H1 (cell line): Measurements from ENCODE around the gene RBM38. TPM values are rescaled to one million over a fixed set of nuclear protein-coding genes. Genes with fewer than 3 reads are reported as not detected.

Experiments
- CTCF ChIA-PET: fragments of 300-600 bp; sonication (Branson Sonifier 250); formaldehyde crosslinking; loops from one replicate; lab custom pipeline; 2021; ENCODE audit not compliant: partially characterized antibody; lab: Charles Lee
- POLR2A ChIA-PET: fragments of 300-600 bp; sonication (Branson Sonifier 250); formaldehyde crosslinking; loops from one replicate; lab custom pipeline; 2021; ENCODE audit warnings: inconsistent platforms; ENCODE audit not compliant: partially characterized antibody; lab: Charles Lee
- DNase-seq, 2 experiments: peaks; one replicate each; pipeline versions ENCODE4 v3.0.0 to v3.0.0-alpha.2; 2010 to 2022; ENCODE audit warnings: low spot score in 2 of 2, low read depth in 1 of 2, mixed read lengths in 1 of 2
- FAIRE-seq: peaks from 2 replicates; lab custom pipeline; 2011; peaks lifted over from hg19 to GRCh38; lab: Jason Lieb, UNC
- H2AFZ ChIP-seq: 2 replicates; pipeline ENCODE4 v1.8.1; 2012; ENCODE audit warnings: low read length, inconsistent platforms
- H2AK5ac ChIP-seq: 2 replicates; pipeline ENCODE4 v1.6.1; 2013; ENCODE audit warnings: low read depth, low read length
- H2BK120ac ChIP-seq: replicated peaks from 2 replicates; pipeline ENCODE3; 2013; ENCODE audit warnings: low read depth, low read length, inconsistent platforms
- H2BK12ac ChIP-seq: 2 replicates; pipeline ENCODE4 v1.6.1; 2013; ENCODE audit warnings: low read depth, low read length
- H2BK15ac ChIP-seq: 2 replicates; pipeline ENCODE4 v1.6.1; 2013; ENCODE audit warnings: low read length
- H2BK20ac ChIP-seq: 2 replicates; pipeline ENCODE4 v1.6.1; 2013; ENCODE audit warnings: low read length
- H2BK5ac ChIP-seq: 2 replicates; pipeline ENCODE4 v1.6.1; 2013; ENCODE audit warnings: low read depth, low read length
- H3K14ac ChIP-seq: 2 replicates; pipeline ENCODE4 v1.6.1; 2013; ENCODE audit warnings: inconsistent platforms; ENCODE audit not compliant: insufficient read length
- H3K18ac ChIP-seq: 2 replicates; pipeline ENCODE4 v1.6.1; 2013; ENCODE audit warnings: low read length; ENCODE audit errors: extremely low read depth
- H3K23ac ChIP-seq: 2 replicates; pipeline ENCODE4 v1.6.1; 2013; ENCODE audit warnings: inconsistent platforms; ENCODE audit not compliant: insufficient read length
- H3K23me2 ChIP-seq: 2 replicates; pipeline ENCODE4 v1.6.1; 2013; ENCODE audit warnings: low read depth, low read length
- H3K27ac ChIP-seq: 2 replicates; pipeline ENCODE4 v1.6.1; 2011; ENCODE audit warnings: low read depth, low read length, inconsistent platforms
- H3K27me3 ChIP-seq, 4 experiments: replicated peaks in 1 of 4; 1 replicate in 1 of 4; 2 replicates in 3 of 4; pipeline versions ENCODE4 v1.6.1 to v1.8.1; 2011 to 2013; ENCODE audit warnings: low read length in 3 of 4, mild to moderate bottlenecking in 3 of 4, inconsistent platforms in 2 of 4, mixed read lengths in 2 of 4, moderate library complexity in 1 of 4; ENCODE audit not compliant: control insufficient read depth in 3 of 4, insufficient read depth in 3 of 4; ENCODE audit errors: extremely low read depth in 1 of 4
- H3K36me3 ChIP-seq, 4 experiments: 2 replicates each; pipeline versions ENCODE4 v1.6.1 to v1.8.1; 2011 to 2013; ENCODE audit warnings: mild to moderate bottlenecking in 4 of 4, low read length in 3 of 4, moderate library complexity in 2 of 4, control low read depth in 1 of 4, inconsistent platforms in 1 of 4; ENCODE audit not compliant: insufficient read depth in 4 of 4, control insufficient read depth in 2 of 4
- H3K4ac ChIP-seq: replicated peaks from 2 replicates; pipeline ENCODE3; 2013; ENCODE audit warnings: low read length, low read depth, mixed read lengths, inconsistent platforms; ENCODE audit not compliant: insufficient read length
- H3K4me1 ChIP-seq, 4 experiments: replicated peaks in 1 of 4; 1 replicate in 1 of 4; 2 replicates in 3 of 4; pipeline versions ENCODE4 v1.6.1 to v1.8.1; 2011 to 2013; ENCODE audit warnings: low read length in 3 of 4, inconsistent platforms in 2 of 4, mixed read lengths in 1 of 4; ENCODE audit not compliant: insufficient read depth in 4 of 4, control insufficient read depth in 3 of 4
- H3K4me2 ChIP-seq, 2 experiments: 2 replicates each; pipeline versions ENCODE4 v1.6.1 to v1.8.1; 2011 to 2013; ENCODE audit warnings: low read depth in 2 of 2, low read length in 2 of 2, control low read depth in 1 of 2, inconsistent platforms in 1 of 2, mild to moderate bottlenecking in 1 of 2; ENCODE audit not compliant: insufficient read depth in 1 of 2
- H3K4me3 ChIP-seq, 4 experiments: fragments of 200-600, 300-600 bp in 1 of 4; sonication (generic), shearing (Covaris generic), sonication (Bioruptor Twin) in 1 of 4; 2 replicates each; pipeline versions ENCODE4 v1.5.1 to v1.8.1; 2011 to 2016; ENCODE audit warnings: low read length in 4 of 4, low read depth in 3 of 4, control low read depth in 2 of 4, inconsistent platforms in 2 of 4, mild to moderate bottlenecking in 2 of 4, mixed read lengths in 1 of 4, moderate library complexity in 1 of 4; ENCODE audit not compliant: insufficient read depth in 2 of 4; ENCODE audit errors: extremely low read depth in 1 of 4
- H3K56ac ChIP-seq: replicated peaks from 2 replicates; pipeline ENCODE3; 2013; ENCODE audit warnings: low read depth, mild to moderate bottlenecking, mixed read lengths, low read length, inconsistent platforms; ENCODE audit not compliant: insufficient read length
- H3K79me1 ChIP-seq: 2 replicates; pipeline ENCODE4 v1.6.1; 2013; ENCODE audit warnings: low read depth, low read length, control low read depth
- H3K79me2 ChIP-seq, 2 experiments: 2 replicates each; pipeline versions ENCODE4 v1.6.1 to v1.8.1; 2012 to 2013; ENCODE audit warnings: low read length in 2 of 2, mild to moderate bottlenecking in 2 of 2, inconsistent platforms in 1 of 2; ENCODE audit not compliant: insufficient read depth in 2 of 2, control insufficient read depth in 1 of 2
- H3K9ac ChIP-seq, 4 experiments: replicated peaks in 1 of 4; 1 replicate in 1 of 4; 2 replicates in 3 of 4; pipeline versions ENCODE4 v1.6.1 to v1.8.1; 2011 to 2013; ENCODE audit warnings: low read depth in 3 of 4, low read length in 3 of 4, control low read depth in 2 of 4, mild to moderate bottlenecking in 2 of 4, moderate library complexity in 2 of 4, inconsistent platforms in 1 of 4; ENCODE audit errors: extremely low read depth in 1 of 4
- H3K9me3 ChIP-seq, 2 experiments: 2 replicates each; pipeline versions ENCODE4 v1.6.1 to v1.8.1; 2012 to 2013; ENCODE audit warnings: mild to moderate bottlenecking in 2 of 2, moderate library complexity in 2 of 2, control low read depth in 1 of 2, inconsistent platforms in 1 of 2, low read depth in 1 of 2, low read length in 1 of 2, mixed read lengths in 1 of 2; ENCODE audit not compliant: insufficient read depth in 2 of 2
- H4K20me1 ChIP-seq, 2 experiments: replicated peaks in 1 of 2; 2 replicates each; pipeline versions ENCODE3 to v1.8.1; 2011 to 2013; ENCODE audit warnings: inconsistent platforms in 2 of 2, low read length in 2 of 2, mild to moderate bottlenecking in 1 of 2; ENCODE audit not compliant: insufficient read depth in 2 of 2, control insufficient read depth in 1 of 2
- H4K5ac ChIP-seq: 2 replicates; pipeline ENCODE4 v1.6.1; 2013; ENCODE audit warnings: low read length, low read depth, mixed read lengths, inconsistent platforms; ENCODE audit not compliant: insufficient read length
- H4K8ac ChIP-seq: 2 replicates; pipeline ENCODE4 v1.8.0; 2013; ENCODE audit warnings: mild to moderate bottlenecking, moderate library complexity, low read length, inconsistent platforms; ENCODE audit not compliant: insufficient read depth; ENCODE audit errors: extremely low read depth
- H4K91ac ChIP-seq: replicated peaks from 2 replicates; pipeline ENCODE3; 2013; ENCODE audit warnings: low read length, mixed read lengths, inconsistent platforms; ENCODE audit not compliant: insufficient read length
- ASH2L ChIP-seq: fragments of 200-600, 300-600 bp; sonication (generic); IDR thresholded peaks from one replicate; pipeline ENCODE4 v1.7.1; 2017; ENCODE audit warnings: low read length
- ATF3 ChIP-seq: IDR thresholded peaks from 2 replicates; pipeline ENCODE4 v1.6.1; 2011; ENCODE audit warnings: low read depth, mild to moderate bottlenecking, low read length; ENCODE audit not compliant: insufficient read depth
- CREB1 ChIP-seq: IDR thresholded peaks from 2 replicates; pipeline ENCODE4 v1.6.1; 2012; ENCODE audit warnings: inconsistent platforms
- E2F6 ChIP-seq: IDR thresholded peaks from 2 replicates; pipeline ENCODE4 v1.6.1; 2012; ENCODE audit warnings: inconsistent platforms
- EP300 ChIP-seq, 2 experiments: IDR thresholded peaks; 1 replicate in 1 of 2; 2 replicates in 1 of 2; pipeline ENCODE4 v1.6.1; 2011 to 2012; ENCODE audit warnings: low read depth in 2 of 2, low read length in 2 of 2, mild to moderate bottlenecking in 2 of 2, borderline replicate concordance in 1 of 2, inconsistent platforms in 1 of 2, moderate library complexity in 1 of 2
- EZH2 ChIP-seq: fragments of 200-600 bp; sonication (generic); IDR thresholded peaks from 2 replicates; pipeline ENCODE4 v1.7.1; 2012; ENCODE audit warnings: low read depth, mild to moderate bottlenecking, moderate library complexity, low read length, inconsistent platforms; ENCODE audit not compliant: severe bottlenecking
- GABPA ChIP-seq: IDR thresholded peaks from 2 replicates; pipeline ENCODE4 v1.6.1; 2011; ENCODE audit warnings: mild to moderate bottlenecking, low read length, moderate library complexity, borderline replicate concordance; ENCODE audit not compliant: insufficient read depth
- JUND ChIP-seq: IDR thresholded peaks from 2 replicates; pipeline ENCODE4 v1.6.1; 2011; ENCODE audit warnings: mild to moderate bottlenecking, improper control_type of control experiment, low read length
- KDM4A ChIP-seq: IDR thresholded peaks from one replicate; pipeline ENCODE4 v1.7.1; 2012; ENCODE audit warnings: low read depth, mild to moderate bottlenecking, moderate library complexity, low read length, inconsistent platforms; ENCODE audit not compliant: severe bottlenecking
- KDM5A ChIP-seq: fragments of 200-600 bp; IDR thresholded peaks from 2 replicates; pipeline ENCODE4 v1.7.1; 2012; ENCODE audit warnings: mild to moderate bottlenecking, low read length, inconsistent platforms, mixed read lengths
- POLR2AphosphoS5 ChIP-seq: IDR thresholded peaks from 2 replicates; pipeline ENCODE4 v1.6.1; 2011; ENCODE audit warnings: low read depth, low read length
- RXRA ChIP-seq: IDR thresholded peaks from 2 replicates; pipeline ENCODE4 v1.6.1; 2011; ENCODE audit warnings: low read depth, mild to moderate bottlenecking, low read length, moderate library complexity; ENCODE audit not compliant: insufficient read depth
- SP1 ChIP-seq: IDR thresholded peaks from 2 replicates; pipeline ENCODE4 v1.6.1; 2011; ENCODE audit warnings: low read depth, low read length
- SP4 ChIP-seq: IDR thresholded peaks from 2 replicates; pipeline ENCODE4 v1.6.1; 2012; ENCODE audit warnings: low read length, inconsistent platforms
- WGBS, 2 experiments: shearing (Covaris generic) in 1 of 2; methylation state at CpG; one replicate each; pipeline versions ENCODE4 v1.1.6 to v1.1.7; 2013 to 2015; ENCODE audit warnings: low lambda C conversion rate in 2 of 2, mixed read lengths in 2 of 2, inconsistent platforms in 1 of 2, low coverage in 1 of 2, missing lambda C conversion rate in 1 of 2; ENCODE audit not compliant: insufficient replicate concordance in 2 of 2, insufficient coverage in 1 of 2, insufficient read length in 1 of 2; ENCODE audit errors: extremely low coverage in 1 of 2, missing lambda C conversion rate in 1 of 2; 5-methylcytosine and 5-hydroxymethylcytosine counted together
- polyA plus RNA-seq, 7 experiments: library from polyadenylated mRNA; depleted of rRNA in 3 of 7; stranded (reverse) in 5 of 7; unstranded in 2 of 7; fragments of >200 nt in 5 of 7; fragments of 200-250 nt in 2 of 7; gene quantifications; 1 replicate in 5 of 7; 2 replicates in 1 of 7; 4 replicates in 1 of 7; pipeline versions ENCODE4 v1.2.1 to v1.2.3, GENCODE V29; 2011 to 2013; ENCODE audit warnings: missing spikeins in 2 of 7, mixed read lengths in 2 of 7
- total RNA-seq: library from RNA; stranded (reverse); fragmentation: NEBNext Ultra II Directional; extraction: Animal tissue kit (Norgen Biotek cat#: 25700); gene quantifications from 2 replicates; pipeline ENCODE4 v1.2.1, GENCODE V29; 2021

Gene RBM38
- total and polyA plus RNA-seq, 2 of the 8 experiments (the other 6 are each of a cell fraction or from before 2014, with no cell fraction given) = 57.7 to 109 TPM

- no peaks in the 10 kb centered on the region for H3K9me3 ChIP-seq
- no peak overlapping the region for H3K56ac ChIP-seq
- H2BK5ac ChIP-seq = no peak overlapping the region
- no peak overlapping the region for H2BK15ac ChIP-seq
- H2BK12ac ChIP-seq = no peak overlapping the region
- H3K27ac ChIP-seq = no peak overlapping the region
- no peak overlapping the region for H2AK5ac ChIP-seq
- H2AFZ ChIP-seq = no peak overlapping the region
- no peak overlapping the region for H4K91ac ChIP-seq
- DNase-seq (no peak), FAIRE-seq (no peak)
- no peaks in the 10 kb centered on the region for H3K4me1 ChIP-seq
- H4K20me1 ChIP-seq = peaks cover 18 to 45% of the 10 kb centered on the region in 2 experiments
- no peak overlapping the region for H3K23ac ChIP-seq
- no peaks in the 10 kb centered on the region for H3K27me3 ChIP-seq
- CTCF ChIA-PET = interaction anchor here (0.7 to 2.2 kb wide), 10 partner anchors 11 to 823 kb away, joined by 3 to 9 read pairs (median 4); no protein-coding TSS in a partner anchor
- no peak overlapping the region for H3K14ac ChIP-seq
- H3K79me1 ChIP-seq = peaks cover 23% of the 10 kb centered on the region
- POLR2A ChIA-PET = interaction anchor here (0.7 to 3.2 kb wide), 4 partner anchors 8 to 24 kb away, joined by 3 to 11 read pairs (median 4); no protein-coding TSS in a partner anchor
- WGBS, 2 experiments = 88% methylated on average over 7 of the region's 7 CpGs; no CpG with 5 or more reads in 1 of the 2 experiments
- no peak overlapping the region for H4K5ac ChIP-seq
- peaks cover 5 to 57% of the 10 kb centered on the region in 2 experiments; a peak in 3 of 4 replicates for H3K79me2 ChIP-seq
- H4K8ac ChIP-seq = no peak overlapping the region
- peaks cover 9 to 48% (median 34%) of the 10 kb centered on the region in 4 experiments; a peak in 7 of 8 replicates for H3K36me3 ChIP-seq
- H3K18ac ChIP-seq = no peak overlapping the region
- H2BK120ac ChIP-seq = no peak overlapping the region
- no peak overlapping the region for H2BK20ac ChIP-seq
- no peak overlapping the region for H3K4me3 ChIP-seq
- no peak overlapping the region for H3K4me2 ChIP-seq
- no peak overlapping the region for H3K4ac ChIP-seq
- H3K9ac ChIP-seq = no peak overlapping the region
- H3K23me2 ChIP-seq = no peaks in the 10 kb centered on the region
- no peak for TF ChIP-seq CREB1
- TF ChIP-seq RXRA = no peak
- TF ChIP-seq GABPA = no peak
- TF ChIP-seq EZH2 = no peak
- TF ChIP-seq KDM5A = no peak
- TF ChIP-seq SP4 = no peak
- no peak for TF ChIP-seq SP1
- TF ChIP-seq JUND = no peak
- TF ChIP-seq POLR2AphosphoS5 = no peak
- TF ChIP-seq EP300 (IDR thresholded peaks at IDR 0.05; ENCODE audit: borderline replicate concordance in 1 of 2, low read depth in 2 of 2, low read length in 2 of 2) = no peak
- no peak for TF ChIP-seq ATF3
- no peak for TF ChIP-seq KDM4A
- TF ChIP-seq E2F6 = no peak
- no peak for TF ChIP-seq ASH2L
Measured at GRCh38 chr20:57401565-57401918, 10.3 kb downstream of the RBM38 start.
